ENCODE measurements around the gene ANKS3. TPM values are rescaled to one million over a fixed set of nuclear protein-coding genes. Genes with fewer than 3 reads are reported as not detected.

ANKS3 gene
- total and polyA plus RNA-seq, 7 donors, result 5.2 to 15.0 (median 9.1) TPM

DNA sequence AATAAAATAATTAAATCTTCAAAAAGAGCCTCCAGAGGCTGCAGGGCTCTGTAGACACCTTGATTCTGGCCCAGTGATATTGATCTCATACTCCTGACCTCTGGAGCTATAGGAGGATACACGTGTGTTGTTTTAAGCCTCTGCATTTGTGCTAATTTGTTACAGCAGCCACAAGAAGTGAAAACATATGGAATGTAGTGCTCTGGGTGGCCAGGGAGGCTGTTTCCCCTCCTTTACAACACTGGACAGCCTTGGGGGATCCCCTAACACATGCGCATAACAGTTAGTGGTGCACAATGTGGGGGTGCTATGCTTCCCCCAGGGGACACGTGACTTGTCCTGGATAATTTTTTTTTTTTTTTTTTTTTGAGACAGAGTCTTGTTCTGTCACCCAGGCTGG is 37.6 kb upstream of the ANKS3 start:
- Histone ChIP-seq H3K27ac (no peak overlapping the region), H3K9me3 (no peaks in the 10 kb centered on the region), H3K27me3 (ENCODE audit: insufficient read depth in 3 of 3, low read length in 2 of 3) (no peaks in the 10 kb centered on the region), H3K4me3 (no peak overlapping the region), H3K4me1 (peaks cover 5% of the 10 kb centered on the region), H3K36me3 (ENCODE audit: insufficient read depth in 1 of 2, low read depth in 1 of 2) (no peaks in the 10 kb centered on the region)
- 48 to 64% (median 58%) methylated on average over 3 of the region's 3 CpGs for WGBS, 3 donors
- ATAC-seq (no peak), DNase-seq (no peak)
- intact Hi-C loops (cut with DNase I), result no loop called here
- TF ChIP-seq, protein P1, sequence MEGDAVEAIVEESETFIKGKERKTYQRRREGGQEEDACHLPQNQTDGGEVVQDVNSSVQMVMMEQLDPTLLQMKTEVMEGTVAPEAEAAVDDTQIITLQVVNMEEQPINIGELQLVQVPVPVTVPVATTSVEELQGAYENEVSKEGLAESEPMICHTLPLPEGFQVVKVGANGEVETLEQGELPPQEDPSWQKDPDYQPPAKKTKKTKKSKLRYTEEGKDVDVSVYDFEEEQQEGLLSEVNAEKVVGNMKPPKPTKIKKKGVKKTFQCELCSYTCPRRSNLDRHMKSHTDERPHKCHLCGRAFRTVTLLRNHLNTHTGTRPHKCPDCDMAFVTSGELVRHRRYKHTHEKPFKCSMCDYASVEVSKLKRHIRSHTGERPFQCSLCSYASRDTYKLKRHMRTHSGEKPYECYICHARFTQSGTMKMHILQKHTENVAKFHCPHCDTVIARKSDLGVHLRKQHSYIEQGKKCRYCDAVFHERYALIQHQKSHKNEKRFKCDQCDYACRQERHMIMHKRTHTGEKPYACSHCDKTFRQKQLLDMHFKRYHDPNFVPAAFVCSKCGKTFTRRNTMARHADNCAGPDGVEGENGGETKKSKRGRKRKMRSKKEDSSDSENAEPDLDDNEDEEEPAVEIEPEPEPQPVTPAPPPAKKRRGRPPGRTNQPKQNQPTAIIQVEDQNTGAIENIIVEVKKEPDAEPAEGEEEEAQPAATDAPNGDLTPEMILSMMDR (IDR thresholded peaks at IDR 0.05), result no peak

DNA sequence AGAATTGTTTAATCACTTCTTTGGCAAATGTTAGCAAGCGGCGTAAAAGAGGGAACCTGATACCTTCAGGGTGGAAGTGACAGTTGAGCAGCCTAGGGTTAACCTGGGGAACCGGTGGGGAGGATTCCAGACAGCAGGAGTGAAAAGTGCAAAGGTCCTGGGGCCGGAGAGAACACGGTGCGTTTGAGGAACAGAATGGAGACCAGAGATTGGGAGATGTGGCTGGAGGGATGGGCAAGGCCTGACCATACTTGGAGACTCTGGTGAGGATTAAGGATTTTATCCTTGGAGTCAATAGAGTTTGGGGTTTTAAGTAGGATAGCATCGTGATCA is 35.2 kb upstream of the ANKS3 start:
- intact Hi-C loops (cut with DNase I), result loop anchor here (5.0 to 10.0 kb wide), 4 partner anchors 33 to 256 kb away; partner anchors contain the start of genes GLYR1 (in 1 of the 2), ROGDI (in 1 of the 2), SEC14L5 (in 1 of the 2) and UBN1 (in 1 of the 2)
- H3K27ac ChIP-seq, result peak overlapping the region; percentile 78
- H3K9me3 ChIP-seq, result no peaks in the 10 kb centered on the region
- ATAC-seq (no peak), DNase-seq (no peak)
- peaks cover 19% of the 10 kb centered on the region for H3K4me1 ChIP-seq
- H3K4me3 ChIP-seq, result peak overlapping the region; percentile 77
- TF ChIP-seq, protein P1 (IDR thresholded peaks at IDR 0.05), result no peak
- H3K27me3 ChIP-seq (ENCODE audit: insufficient read depth in 3 of 3, low read length in 2 of 3), result no peaks in the 10 kb centered on the region
- H3K36me3 ChIP-seq (ENCODE audit: insufficient read depth in 1 of 2, low read depth in 1 of 2), result peaks cover 0 to 13% of the 10 kb centered on the region in 2 donors
- 29 to 42% (median 32%) methylated on average over 7 of the region's 7 CpGs for WGBS, 3 donors

DNA sequence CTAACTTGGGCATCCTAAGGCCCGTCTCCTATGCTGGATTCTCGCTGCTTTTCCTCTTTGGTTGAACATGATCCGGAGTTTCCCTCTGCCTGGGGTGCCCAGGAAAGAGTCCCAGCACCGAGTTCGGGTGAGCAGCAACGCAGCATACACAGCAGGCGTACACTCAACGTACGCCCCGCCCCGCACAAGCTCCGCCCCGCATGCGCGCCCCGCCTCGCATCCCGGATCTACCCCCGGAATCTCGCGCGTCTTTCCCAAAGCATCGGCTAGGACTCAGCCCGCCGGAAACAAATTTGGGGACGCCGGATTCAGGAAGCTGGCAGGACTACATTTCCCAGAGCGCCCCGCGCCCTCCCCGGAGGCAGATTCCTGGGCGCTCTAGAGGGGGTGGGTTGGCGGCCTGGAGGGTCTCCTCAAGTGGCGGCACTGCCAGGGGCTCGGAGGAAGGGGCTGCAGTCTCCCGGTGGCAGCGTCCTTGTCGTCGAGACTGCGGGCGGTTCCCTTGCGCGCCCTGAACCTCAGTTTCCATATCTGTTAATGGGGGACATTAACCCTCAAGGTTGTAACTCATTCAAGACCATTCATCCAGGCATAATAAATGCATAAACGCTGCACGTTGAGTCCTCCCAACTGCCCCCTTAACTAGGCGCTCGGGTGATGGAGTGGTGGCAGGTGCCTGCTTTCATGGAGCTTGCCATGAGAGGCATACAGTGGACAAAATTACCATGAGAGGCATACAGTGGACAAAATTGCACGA is 34.7 kb upstream of the ANKS3 start:
- H3K36me3 ChIP-seq (ENCODE audit: insufficient read depth in 1 of 2, low read depth in 1 of 2), result peaks cover 0 to 18% of the 10 kb centered on the region in 2 donors
- peak overlapping the region; percentile 77 for H3K4me3 ChIP-seq
- no peaks in the 10 kb centered on the region for H3K9me3 ChIP-seq
- peaks cover 19% of the 10 kb centered on the region for H3K4me1 ChIP-seq
- H3K27ac ChIP-seq, result peak overlapping the region; percentile 78
- 2 to 4% (median 2%) methylated on average over 48 of the region's 48 CpGs for WGBS, 3 donors
- intact Hi-C loops (cut with DNase I), result loop anchor here (5.0 to 10.0 kb wide), 4 partner anchors 34 to 256 kb away; partner anchors contain the start of genes GLYR1 (in 1 of the 2), ROGDI (in 1 of the 2), SEC14L5 (in 1 of the 2) and UBN1 (in 1 of the 2)
- TF ChIP-seq, protein P1 (IDR thresholded peaks at IDR 0.05), result no peak
- ATAC-seq, result peak; percentile 84 to 93 (median 90)
- peak; percentile 96 to 98 for DNase-seq
- no peaks in the 10 kb centered on the region for H3K27me3 ChIP-seq (ENCODE audit: insufficient read depth in 3 of 3, low read length in 2 of 3)

DNA sequence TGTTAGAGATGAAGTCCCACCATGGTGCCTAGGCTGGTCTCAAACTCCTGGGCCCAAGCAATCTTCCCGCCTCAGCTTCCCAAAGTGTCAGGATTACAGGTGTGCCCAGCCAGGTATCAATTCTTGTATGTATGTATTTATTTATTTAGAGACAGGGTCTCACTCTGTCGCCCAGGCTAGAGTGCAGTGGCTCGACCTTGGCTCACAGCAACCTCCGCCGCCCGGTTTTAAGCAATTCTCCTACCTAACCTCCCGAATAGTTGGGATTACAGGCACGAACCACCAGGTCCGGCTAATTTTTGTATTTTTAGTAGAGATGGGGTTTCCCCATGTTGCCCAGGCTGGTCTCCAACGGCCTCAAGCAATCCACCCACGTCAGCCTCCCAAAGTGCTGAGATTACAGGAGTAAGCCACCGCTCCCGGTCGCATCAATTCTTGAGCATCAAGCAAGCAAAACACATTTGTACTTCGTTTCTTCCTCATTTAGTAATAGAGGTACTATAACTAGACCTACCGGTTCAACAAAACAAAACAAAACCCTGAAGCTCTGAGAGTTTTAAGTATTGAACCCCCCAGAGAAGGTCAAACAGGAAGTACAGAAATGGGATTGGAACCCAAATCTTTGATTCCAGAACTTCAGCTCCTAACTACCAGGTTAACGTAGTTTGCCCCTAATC is 33.9 kb upstream of the ANKS3 start:
- 43 to 57% (median 56%) methylated on average over 17 of the region's 17 CpGs for WGBS, 3 donors
- TF ChIP-seq, protein P1 (IDR thresholded peaks at IDR 0.05), result no peak
- peak overlapping the region; percentile 77 for H3K4me3 ChIP-seq
- no peaks in the 10 kb centered on the region for H3K27me3 ChIP-seq (ENCODE audit: insufficient read depth in 3 of 3, low read length in 2 of 3)
- peak overlapping the region; percentile 78 for H3K27ac ChIP-seq
- intact Hi-C loops (cut with DNase I), result loop anchor here (5.0 to 10.0 kb wide), 4 partner anchors 34 to 257 kb away; partner anchors contain the start of genes GLYR1 (in 1 of the 2), ROGDI (in 1 of the 2), SEC14L5 (in 1 of the 2) and UBN1 (in 1 of the 2)
- H3K9me3 ChIP-seq, result no peaks in the 10 kb centered on the region
- peaks cover 19% of the 10 kb centered on the region for H3K4me1 ChIP-seq
- DNase-seq, result no peak
- peak in 1 of 4 donors; percentile 8 for ATAC-seq
- peaks cover 0 to 25% of the 10 kb centered on the region in 2 donors for H3K36me3 ChIP-seq (ENCODE audit: insufficient read depth in 1 of 2, low read depth in 1 of 2)

All from psoas muscle (tissue), 8 donors.